Uterus (tissue), 2 donors: Measurements from ENCODE around the gene C14orf180.

Experiments
- CTCF ChIP-seq, 4 experiments: fragments of 200-600 bp in 2 of 4; fragments of 450-650 bp in 2 of 4; sonication (generic) in 2 of 4; IDR thresholded peaks; one replicate each; pipeline ENCODE4 v1.5.1; 2016 to 2019; ENCODE audit warnings: antibody characterized with exemption in 4 of 4, mild to moderate bottlenecking in 2 of 4, moderate library complexity in 1 of 4
- POLR2A ChIP-seq, 2 donors: fragments of 450-650 bp; IDR thresholded peaks; one replicate each; pipeline ENCODE4 v1.6.1; 2016; ENCODE audit warnings: antibody characterized with exemption in 2 of 2, mild to moderate bottlenecking in 1 of 2, moderate library complexity in 1 of 2

- no peak for TF ChIP-seq CTCF (IDR thresholded peaks at IDR 0.05)
- TF ChIP-seq POLR2A (IDR thresholded peaks at IDR 0.05), result no peak
Observed at GRCh38 chr14:104586832-104587620, 7.5 kb downstream of the C14orf180 start.
